GM12873 (cell line): ENCODE data around the gene BCAM.

ENCODE experiments used
- CTCF ChIP-seq: IDR thresholded peaks from 2 replicates; pipeline ENCODE4 v1.5.1; 2012; ENCODE audit warnings: low read depth, mild to moderate bottlenecking, moderate library complexity, low read length, control low read depth; ENCODE audit not compliant: insufficient read depth; ENCODE audit errors: missing control alignments

The BCAM gene

GRCh38 chr19:44820648-44821609 is 12.0 kb downstream of the BCAM start:
- TF ChIP-seq CTCF: no peak

DNA sequence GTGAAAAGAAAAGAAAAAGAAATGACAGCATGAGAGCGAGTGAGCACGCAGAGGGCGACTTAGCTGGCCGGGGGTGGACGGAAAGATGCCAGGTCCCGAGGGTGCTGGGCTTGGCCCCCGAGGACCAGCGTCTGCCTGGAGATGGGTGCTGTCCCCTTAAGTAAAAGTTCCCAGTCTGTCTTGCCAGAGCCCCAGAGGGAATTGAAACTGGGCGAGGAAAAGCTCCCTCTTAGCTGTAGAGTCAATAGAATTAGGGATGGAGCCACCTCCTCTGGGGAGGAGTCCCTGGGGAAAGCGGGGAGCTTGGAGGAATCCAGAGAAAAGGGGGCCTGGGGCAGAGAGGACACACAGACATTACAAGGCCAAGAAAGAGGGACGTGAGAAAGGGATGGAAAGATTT is 13.3 kb downstream of the BCAM start:
- no peak for TF ChIP-seq CTCF

- TF ChIP-seq CTCF: no peak
Measured at GRCh38 chr19:44822670-44823372, 13.9 kb downstream of the BCAM start.

GRCh38 chr19:44823373-44823698 is 14.4 kb downstream of the BCAM start:
- TF ChIP-seq CTCF: no peak

GRCh38 chr19:44824761-44825160 is 15.9 kb downstream of the BCAM start:
- no peak for TF ChIP-seq CTCF

GRCh38 chr19:44839276-44839675 is 30.4 kb downstream of the BCAM start:
- TF ChIP-seq CTCF: no peak

DNA sequence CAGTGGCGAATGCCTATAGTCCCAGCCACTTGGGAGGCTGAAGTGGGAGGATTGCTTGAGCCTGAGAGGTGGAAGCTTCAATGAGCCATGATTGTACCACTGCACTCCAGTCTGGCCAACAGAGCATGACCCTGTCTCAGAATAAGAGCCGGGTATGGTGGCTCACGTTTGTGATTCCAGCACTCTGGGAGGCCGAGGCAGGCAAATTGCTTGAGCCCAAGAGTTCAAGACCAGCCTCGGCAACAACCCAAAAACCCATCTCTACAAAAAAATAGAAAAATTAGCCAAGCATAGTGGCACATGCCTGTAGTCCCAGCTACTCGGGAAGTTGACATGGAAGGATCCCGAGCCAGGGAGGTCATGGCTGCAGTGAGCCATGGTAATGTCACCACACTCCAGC is 31.9 kb downstream of the BCAM start:
- no peak for TF ChIP-seq CTCF
